GM10266 (cell line): Measurements from ENCODE around the gene TMPRSS9.

Source experiments
- DNase-seq: peaks from one replicate; pipeline ENCODE4 v3.0.0; 2012; ENCODE audit errors: extremely low spot score
- CTCF ChIP-seq: IDR thresholded peaks from 2 replicates; pipeline ENCODE4 v1.5.1; 2012; ENCODE audit warnings: mild to moderate bottlenecking, low read depth; ENCODE audit not compliant: control insufficient read depth, insufficient read depth; ENCODE audit errors: missing control alignments

TMPRSS9 gene

GRCh38 chr19:2333027-2333806 lies 26.8 kb upstream of the TMPRSS9 start:
- DNase-seq, result no peak
- TF ChIP-seq CTCF, result no peak

DNA sequence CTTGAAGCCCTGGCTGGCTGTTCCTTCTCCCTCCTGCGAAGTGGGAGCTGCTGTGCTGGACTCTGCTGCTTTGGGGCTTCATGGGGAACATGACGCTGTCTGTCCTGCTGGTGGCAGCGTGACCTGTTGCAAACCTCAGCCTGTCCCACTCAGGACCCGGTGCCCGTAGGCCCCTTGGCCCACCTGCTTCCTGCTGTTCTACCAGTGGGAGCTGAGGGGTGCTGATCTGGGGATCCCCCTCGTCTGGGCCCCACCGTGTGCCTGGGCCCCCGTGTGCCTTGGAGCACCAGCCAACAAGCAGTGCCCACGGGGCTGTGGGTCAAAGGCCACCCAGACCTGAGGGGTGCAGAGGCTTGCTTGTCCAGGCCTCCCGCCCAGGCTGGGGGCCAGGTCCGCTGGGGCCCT lies 26.3 kb upstream of the TMPRSS9 start:
- no peak for DNase-seq
- TF ChIP-seq CTCF, result no peak

- TF ChIP-seq CTCF, result no peak
- DNase-seq, result no peak
These were observed 25.6 kb upstream of the TMPRSS9 start for GRCh38 chr19:2334426-2334825.

DNA sequence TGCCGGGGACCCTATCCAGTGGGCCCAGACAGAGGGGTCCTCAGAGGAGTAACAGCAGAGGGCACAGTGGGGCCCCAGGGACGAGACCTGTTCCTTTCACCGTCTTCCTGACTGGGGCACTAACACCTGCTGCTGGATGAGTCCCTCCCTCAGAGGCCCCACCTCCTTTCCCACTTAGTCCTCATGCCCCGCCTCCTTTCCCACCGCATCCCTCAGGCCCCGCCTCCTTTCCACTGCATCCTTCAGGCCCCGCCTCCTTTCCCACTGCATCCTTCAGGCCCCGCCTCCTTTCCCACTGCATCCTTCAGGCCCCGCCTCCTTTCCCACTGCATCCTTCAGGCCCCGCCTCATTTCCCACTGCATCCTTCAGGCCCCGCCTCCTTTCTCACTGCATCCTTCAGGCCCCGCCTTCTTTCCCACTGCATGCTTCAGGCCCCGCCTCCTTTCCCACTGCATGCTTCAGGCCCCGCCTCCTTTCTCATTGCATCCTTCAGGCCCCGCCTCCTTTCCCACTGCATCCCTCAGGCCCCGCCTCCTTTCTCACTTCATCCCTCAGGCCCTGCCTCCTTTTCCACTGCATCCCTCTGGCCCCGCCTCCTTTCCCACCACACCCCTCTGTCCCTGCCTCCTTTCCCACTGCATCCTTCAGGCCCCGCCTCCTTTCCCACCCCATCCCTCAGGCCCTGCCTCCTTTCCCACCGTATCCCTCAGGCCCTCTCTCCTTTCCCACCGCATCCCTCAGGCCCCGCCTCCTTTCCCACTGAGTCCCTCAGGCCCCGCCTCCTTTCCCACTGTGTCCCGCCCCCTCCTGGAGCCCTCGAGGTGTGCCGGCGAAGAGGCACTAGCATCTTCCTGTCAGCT lies 24.8 kb upstream of the TMPRSS9 start:
- DNase-seq, result no peak
- no peak for TF ChIP-seq CTCF

DNA sequence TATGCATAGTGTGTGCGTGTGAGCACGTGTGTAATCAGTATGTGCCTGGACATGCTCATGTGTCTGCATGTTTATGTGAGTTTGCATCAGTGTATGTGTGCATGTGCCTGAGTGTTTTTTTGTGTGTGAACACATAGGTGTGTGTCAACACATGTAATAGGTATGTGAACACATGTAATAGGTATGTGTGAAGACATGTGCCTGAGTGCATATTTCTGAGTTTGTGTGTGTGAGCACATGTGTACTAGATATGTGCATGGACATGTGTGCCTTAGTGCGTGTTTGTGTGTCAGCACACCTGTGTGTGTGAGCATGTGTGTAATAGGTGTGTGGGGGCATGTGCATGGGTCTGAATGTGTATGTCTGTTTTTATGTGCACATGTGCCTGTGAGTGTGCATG lies 24.2 kb upstream of the TMPRSS9 start:
- no peak for TF ChIP-seq CTCF
- DNase-seq, result no peak

DNA sequence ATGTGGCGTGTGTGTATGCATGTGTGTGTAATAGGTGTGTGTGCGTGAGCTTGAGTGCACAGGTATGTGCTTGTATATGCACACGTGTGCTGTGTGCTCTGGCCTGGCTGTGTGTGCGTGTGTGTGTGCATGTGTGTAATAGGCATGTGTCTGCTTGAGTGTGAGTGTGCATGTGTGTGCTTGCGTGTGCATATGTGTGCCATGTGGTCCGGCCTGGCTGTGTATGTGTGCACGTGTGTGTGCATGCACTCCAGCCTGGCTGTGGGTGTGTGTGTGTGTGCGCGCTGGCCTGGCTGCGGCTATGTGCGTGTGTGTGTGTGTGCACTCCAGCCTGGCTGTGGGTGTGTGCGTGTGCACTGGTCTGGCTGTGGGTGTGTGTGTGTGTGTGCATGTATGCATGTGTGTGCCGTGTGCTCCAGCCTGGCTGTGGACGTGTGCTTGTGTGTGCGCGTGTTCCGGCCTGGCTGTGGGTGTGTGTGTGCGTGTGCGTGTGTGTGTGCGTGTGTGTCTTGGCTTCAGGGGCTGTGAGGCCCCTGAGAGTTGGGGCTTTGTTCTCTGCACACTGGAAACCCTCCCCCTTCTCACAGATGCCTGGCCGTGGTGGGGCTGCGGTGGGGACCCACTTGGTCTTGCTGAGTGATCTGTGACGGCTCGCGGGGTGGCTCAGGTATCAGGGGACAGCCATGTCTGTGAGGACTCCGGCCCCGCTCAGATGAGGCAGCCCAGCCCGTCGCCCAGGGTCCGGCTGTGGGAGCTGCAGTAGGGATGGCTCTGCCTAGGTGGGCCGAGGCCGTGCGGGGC lies 23.3 kb upstream of the TMPRSS9 start:
- DNase-seq, result no peak
- no peak for TF ChIP-seq CTCF
